Raji (cell line): Measurements from ENCODE around the gene CWC15.

Source experiments
- POLR2A ChIP-seq: IDR thresholded peaks from 2 replicates; pipeline ENCODE4 v1.6.1; 2011; ENCODE audit warnings: low read depth, low read length, control low read depth; ENCODE audit not compliant: insufficient read depth

The CWC15 gene

GRCh38 chr11:94928117-94928990, 45.0 kb downstream of the CWC15 start:
- TF ChIP-seq POLR2A = no peak

- TF ChIP-seq POLR2A = no peak
Measured at GRCh38 chr11:94926698-94927237, 46.6 kb downstream of the CWC15 start.

GRCh38 chr11:94926271-94926625, 47.1 kb downstream of the CWC15 start:
- no peak for TF ChIP-seq POLR2A

- no peak for TF ChIP-seq POLR2A
Measured at GRCh38 chr11:94925422-94926270, 47.7 kb downstream of the CWC15 start.

- no peak for TF ChIP-seq POLR2A
Measured at GRCh38 chr11:94924612-94925011, 48.7 kb downstream of the CWC15 start.

GRCh38 chr11:94924171-94924572, 49.2 kb downstream of the CWC15 start:
- TF ChIP-seq POLR2A = no peak

- TF ChIP-seq POLR2A = no peak
Measured at GRCh38 chr11:94923004-94923334, 50.4 kb downstream of the CWC15 start.

GRCh38 chr11:94922321-94923003, 50.9 kb downstream of the CWC15 start:
- TF ChIP-seq POLR2A = no peak

- TF ChIP-seq POLR2A = no peak
Measured at GRCh38 chr11:94920311-94920710, 53.0 kb downstream of the CWC15 start.

GRCh38 chr11:94912806-94913205, 60.5 kb downstream of the CWC15 start:
- TF ChIP-seq POLR2A = no peak
